HepG2 (cell line): ENCODE results near the gene RNGTT. TPM values are rescaled to one million over a fixed set of nuclear protein-coding genes. Genes with fewer than 3 reads are reported as not detected.

Source experiments
- RFX5 ChIP-seq: IDR thresholded peaks from 2 replicates; pipeline ENCODE4 v1.6.1; 2011; ENCODE audit warnings: low read depth, low read length, improper control_type of control experiment
- SAFB2 ChIP-seq: sonication (generic); formaldehyde crosslinking; IDR thresholded peaks from 2 replicates; pipeline ENCODE4 v1.5.1; 2020; ENCODE audit warnings: missing genetic modification reagents, low read depth, mild to moderate bottlenecking, borderline replicate concordance
- TBL1XR1 ChIP-seq: fragments of 150-350 bp; IDR thresholded peaks from 2 replicates; pipeline ENCODE4 v1.6.1; 2014; ENCODE audit warnings: borderline replicate concordance, low read length; ENCODE audit not compliant: partially characterized antibody
- ZBTB20 ChIP-seq: sonication (generic); formaldehyde crosslinking; IDR thresholded peaks from 2 replicates; pipeline ENCODE4 v1.8.1; 2023; ENCODE audit warnings: missing genetic modification reagents, low read depth, mild to moderate bottlenecking, borderline replicate concordance
- ZFX ChIP-seq: sonication (generic); formaldehyde crosslinking; IDR thresholded peaks from 2 replicates; pipeline ENCODE4 v1.4.0; 2020; ENCODE audit warnings: mild to moderate bottlenecking, low read depth, missing genetic modification reagents, moderate library complexity
- ZNF317 ChIP-seq: sonication (generic); formaldehyde crosslinking; IDR thresholded peaks from 2 replicates; pipeline ENCODE4 v1.5.0; 2020; ENCODE audit warnings: mild to moderate bottlenecking, missing genetic modification reagents
- ZNF44 ChIP-seq: sonication (generic); formaldehyde crosslinking; IDR thresholded peaks from 2 replicates; pipeline ENCODE4 v1.5.1; 2020; ENCODE audit warnings: mild to moderate bottlenecking, missing genetic modification reagents
- ZNF460 ChIP-seq: sonication (generic); formaldehyde crosslinking; IDR thresholded peaks from 2 replicates; pipeline ENCODE4 v1.5.1; 2020; ENCODE audit warnings: missing genetic modification reagents, mild to moderate bottlenecking, borderline replicate concordance
- ZNF615 ChIP-seq: sonication (generic); formaldehyde crosslinking; IDR thresholded peaks from 2 replicates; pipeline ENCODE4 v1.5.0; 2020; ENCODE audit warnings: mild to moderate bottlenecking, missing genetic modification reagents, borderline replicate concordance
- ZSCAN29 ChIP-seq: sonication (generic); formaldehyde crosslinking; conservative IDR thresholded peaks from 2 replicates; pipeline ENCODE4 v1.4.0; 2020; ENCODE audit warnings: mild to moderate bottlenecking, missing genetic modification reagents
- polyA plus RNA-seq, 8 experiments: library from polyadenylated mRNA; depleted of rRNA in 3 of 8; stranded (reverse) in 7 of 8; unstranded in 1 of 8; fragments of >200 nt; fragmentation: Illumina TruSeq in 4 of 8; extraction: Trizol in 4 of 8; gene quantifications; 2 replicates each; pipeline versions ENCODE4 v1.2.1 to v1.2.3, GENCODE V29; 2011 to 2016; ENCODE audit warnings: low read depth in 4 of 8, missing spikeins in 1 of 8, mixed read lengths in 1 of 8; ENCODE audit not compliant: insufficient read depth in 1 of 8
- total RNA-seq, 5 experiments: library from RNA; depleted of rRNA; stranded (reverse); fragments of >200 nt; fragmentation: Illumina TruSeq; extraction: Trizol; gene quantifications; 2 replicates each; pipeline ENCODE4 v1.2.3, GENCODE V29; 2016; ENCODE audit warnings: low read depth in 1 of 5
- TF ChIP-seq, protein P1 (sequence below): sonication (generic); formaldehyde crosslinking; IDR thresholded peaks from 2 replicates; pipeline ENCODE4 v1.4.0; 2020; ENCODE audit warnings: missing genetic modification reagents
- TF ChIP-seq, protein P2 (sequence below), 2 experiments: sonication (generic) in 1 of 2; formaldehyde crosslinking in 1 of 2; IDR thresholded peaks; 2 replicates each; pipeline versions ENCODE4 v1.4.0 to v1.6.1; 2016 to 2020; ENCODE audit warnings: borderline replicate concordance in 1 of 2, low read depth in 1 of 2, mild to moderate bottlenecking in 1 of 2, missing genetic modification reagents in 1 of 2
- TF ChIP-seq, protein P3 (sequence below): sonication (generic); formaldehyde crosslinking; IDR thresholded peaks from 2 replicates; pipeline ENCODE4 v1.4.0; 2020; ENCODE audit warnings: missing genetic modification reagents
- TF ChIP-seq, protein P4 (sequence below): sonication (generic); formaldehyde crosslinking; IDR thresholded peaks from 2 replicates; pipeline ENCODE4 v1.4.0; 2020; ENCODE audit warnings: missing genetic modification reagents; ENCODE audit errors: not compliant biosample characterization
- TF ChIP-seq, protein P5 (sequence below): sonication (generic); formaldehyde crosslinking; IDR thresholded peaks from 2 replicates; pipeline ENCODE4 v1.4.0; 2020; ENCODE audit warnings: mild to moderate bottlenecking, missing genetic modification reagents
- TF ChIP-seq, protein P6 (sequence below): sonication (generic); formaldehyde crosslinking; IDR thresholded peaks from 2 replicates; pipeline ENCODE4 v1.5.0; 2020; ENCODE audit warnings: missing genetic modification reagents

Gene RNGTT
- total and polyA plus RNA-seq, 2 of the 13 experiments (the other 11 are each of a cell fraction or from before 2014, with no cell fraction given) = 6.0 to 22.6 TPM

DNA sequence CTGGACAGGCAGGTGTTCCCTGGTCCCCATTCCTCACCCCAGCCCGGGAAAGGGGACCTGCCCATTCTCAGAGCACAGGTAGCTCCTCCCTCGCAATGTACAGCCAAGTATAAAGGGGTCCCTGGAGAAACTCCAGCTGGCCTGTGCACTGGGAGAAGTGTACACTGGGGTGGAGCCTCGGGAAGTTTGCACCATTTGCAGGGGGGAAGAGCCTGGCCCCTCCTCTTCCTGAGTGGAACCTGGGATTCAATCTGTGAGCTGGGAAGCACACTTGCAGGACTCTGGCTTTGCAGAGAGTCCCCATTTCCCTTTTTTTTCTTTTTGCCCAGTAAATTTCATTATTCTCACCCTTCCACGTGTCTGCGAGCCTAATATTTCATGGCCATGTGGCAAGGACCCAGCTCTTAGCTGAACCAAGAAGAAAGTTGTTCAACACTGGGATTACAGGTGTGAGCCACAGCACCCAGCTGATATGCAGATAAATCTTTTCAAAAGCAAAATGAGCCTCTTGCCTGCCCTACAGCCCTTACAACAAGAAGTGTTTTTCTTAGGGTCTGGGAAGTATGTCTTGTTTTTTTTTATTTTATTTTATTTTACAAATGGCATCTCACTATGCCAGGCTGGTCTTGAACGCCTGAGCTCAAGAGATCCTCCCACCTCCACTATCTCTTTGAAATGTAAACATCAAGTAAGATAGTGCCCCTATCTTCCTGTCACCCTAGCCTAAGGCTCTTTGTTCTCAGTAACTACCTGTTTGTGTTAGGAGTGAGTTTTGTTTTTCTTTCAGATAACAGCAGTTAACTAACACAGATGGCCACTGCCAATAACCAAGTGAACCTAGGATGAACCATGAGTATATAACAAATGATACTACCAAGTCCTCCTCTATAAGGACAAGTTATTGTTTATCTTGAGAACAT, 9.3 kb upstream of the RNGTT start (continued):
- TF ChIP-seq TBL1XR1 (no peak), ZFX (no peak), ZNF44 (CRISPR knock-in tag) (no peak), ZNF615 (CRISPR knock-in tag) (no peak), ZSCAN29 (CRISPR knock-in tag) (no peak), ZNF460 (CRISPR knock-in tag) (no peak), ZNF317 (CRISPR knock-in tag) (0 out of 2 replicates have a peak, but pooled peaks have one; percentile 35), RFX5 (no peak), ZBTB20 (CRISPR knock-in tag) (peak; percentile 61), SAFB2 (CRISPR knock-in tag) (no peak)
- TF ChIP-seq, protein P1, sequence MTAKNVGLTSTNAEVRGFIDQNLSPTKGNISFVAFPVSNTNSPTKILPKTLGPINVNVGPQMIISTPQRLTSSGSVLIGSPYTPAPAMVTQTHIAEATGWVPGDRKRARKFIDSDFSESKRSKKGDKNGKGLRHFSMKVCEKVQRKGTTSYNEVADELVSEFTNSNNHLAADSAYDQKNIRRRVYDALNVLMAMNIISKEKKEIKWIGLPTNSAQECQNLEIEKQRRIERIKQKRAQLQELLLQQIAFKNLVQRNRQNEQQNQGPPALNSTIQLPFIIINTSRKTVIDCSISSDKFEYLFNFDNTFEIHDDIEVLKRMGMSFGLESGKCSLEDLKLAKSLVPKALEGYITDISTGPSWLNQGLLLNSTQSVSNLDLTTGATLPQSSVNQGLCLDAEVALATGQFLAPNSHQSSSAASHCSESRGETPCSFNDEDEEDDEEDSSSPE = no peak
- TF ChIP-seq, protein P2, sequence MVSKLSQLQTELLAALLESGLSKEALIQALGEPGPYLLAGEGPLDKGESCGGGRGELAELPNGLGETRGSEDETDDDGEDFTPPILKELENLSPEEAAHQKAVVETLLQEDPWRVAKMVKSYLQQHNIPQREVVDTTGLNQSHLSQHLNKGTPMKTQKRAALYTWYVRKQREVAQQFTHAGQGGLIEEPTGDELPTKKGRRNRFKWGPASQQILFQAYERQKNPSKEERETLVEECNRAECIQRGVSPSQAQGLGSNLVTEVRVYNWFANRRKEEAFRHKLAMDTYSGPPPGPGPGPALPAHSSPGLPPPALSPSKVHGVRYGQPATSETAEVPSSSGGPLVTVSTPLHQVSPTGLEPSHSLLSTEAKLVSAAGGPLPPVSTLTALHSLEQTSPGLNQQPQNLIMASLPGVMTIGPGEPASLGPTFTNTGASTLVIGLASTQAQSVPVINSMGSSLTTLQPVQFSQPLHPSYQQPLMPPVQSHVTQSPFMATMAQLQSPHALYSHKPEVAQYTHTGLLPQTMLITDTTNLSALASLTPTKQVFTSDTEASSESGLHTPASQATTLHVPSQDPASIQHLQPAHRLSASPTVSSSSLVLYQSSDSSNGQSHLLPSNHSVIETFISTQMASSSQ (IDR thresholded peaks at IDR 0.05; ENCODE audit: low read depth) = peak; percentile 49; the same call in 1 of the 2 replicates
- TF ChIP-seq, protein P2 (CRISPR knock-in tag; IDR thresholded peaks at IDR 0.05; ENCODE audit: borderline replicate concordance) = peak; percentile 74; the same call in 1 of the 2 replicates
- TF ChIP-seq, protein P3, sequence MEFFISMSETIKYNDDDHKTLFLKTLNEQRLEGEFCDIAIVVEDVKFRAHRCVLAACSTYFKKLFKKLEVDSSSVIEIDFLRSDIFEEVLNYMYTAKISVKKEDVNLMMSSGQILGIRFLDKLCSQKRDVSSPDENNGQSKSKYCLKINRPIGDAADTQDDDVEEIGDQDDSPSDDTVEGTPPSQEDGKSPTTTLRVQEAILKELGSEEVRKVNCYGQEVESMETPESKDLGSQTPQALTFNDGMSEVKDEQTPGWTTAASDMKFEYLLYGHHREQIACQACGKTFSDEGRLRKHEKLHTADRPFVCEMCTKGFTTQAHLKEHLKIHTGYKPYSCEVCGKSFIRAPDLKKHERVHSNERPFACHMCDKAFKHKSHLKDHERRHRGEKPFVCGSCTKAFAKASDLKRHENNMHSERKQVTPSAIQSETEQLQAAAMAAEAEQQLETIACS (CRISPR knock-in tag) = no peak
- TF ChIP-seq, protein P4, sequence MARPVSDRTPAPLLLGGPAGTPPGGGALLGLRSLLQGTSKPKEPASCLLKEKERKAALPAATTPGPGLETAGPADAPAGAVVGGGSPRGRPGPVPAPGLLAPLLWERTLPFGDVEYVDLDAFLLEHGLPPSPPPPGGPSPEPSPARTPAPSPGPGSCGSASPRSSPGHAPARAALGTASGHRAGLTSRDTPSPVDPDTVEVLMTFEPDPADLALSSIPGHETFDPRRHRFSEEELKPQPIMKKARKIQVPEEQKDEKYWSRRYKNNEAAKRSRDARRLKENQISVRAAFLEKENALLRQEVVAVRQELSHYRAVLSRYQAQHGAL (CRISPR knock-in tag) = no peak
- TF ChIP-seq, protein P5, sequence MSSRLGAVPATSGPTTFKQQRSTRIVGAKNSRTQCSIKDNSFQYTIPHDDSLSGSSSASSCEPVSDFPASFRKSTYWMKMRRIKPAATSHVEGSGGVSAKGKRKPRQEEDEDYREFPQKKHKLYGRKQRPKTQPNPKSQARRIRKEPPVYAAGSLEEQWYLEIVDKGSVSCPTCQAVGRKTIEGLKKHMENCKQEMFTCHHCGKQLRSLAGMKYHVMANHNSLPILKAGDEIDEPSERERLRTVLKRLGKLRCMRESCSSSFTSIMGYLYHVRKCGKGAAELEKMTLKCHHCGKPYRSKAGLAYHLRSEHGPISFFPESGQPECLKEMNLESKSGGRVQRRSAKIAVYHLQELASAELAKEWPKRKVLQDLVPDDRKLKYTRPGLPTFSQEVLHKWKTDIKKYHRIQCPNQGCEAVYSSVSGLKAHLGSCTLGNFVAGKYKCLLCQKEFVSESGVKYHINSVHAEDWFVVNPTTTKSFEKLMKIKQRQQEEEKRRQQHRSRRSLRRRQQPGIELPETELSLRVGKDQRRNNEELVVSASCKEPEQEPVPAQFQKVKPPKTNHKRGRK (CRISPR knock-in tag) = no peak
- TF ChIP-seq, protein P6, sequence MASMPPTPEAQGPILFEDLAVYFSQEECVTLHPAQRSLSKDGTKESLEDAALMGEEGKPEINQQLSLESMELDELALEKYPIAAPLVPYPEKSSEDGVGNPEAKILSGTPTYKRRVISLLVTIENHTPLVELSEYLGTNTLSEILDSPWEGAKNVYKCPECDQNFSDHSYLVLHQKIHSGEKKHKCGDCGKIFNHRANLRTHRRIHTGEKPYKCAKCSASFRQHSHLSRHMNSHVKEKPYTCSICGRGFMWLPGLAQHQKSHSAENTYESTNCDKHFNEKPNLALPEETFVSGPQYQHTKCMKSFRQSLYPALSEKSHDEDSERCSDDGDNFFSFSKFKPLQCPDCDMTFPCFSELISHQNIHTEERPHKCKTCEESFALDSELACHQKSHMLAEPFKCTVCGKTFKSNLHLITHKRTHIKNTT (CRISPR knock-in tag) = no peak
